ENCODE data around the gene SIRT1. TPM values are rescaled to one million over a fixed set of nuclear protein-coding genes. Genes with fewer than 3 reads are reported as not detected.

The SIRT1 gene
- total and polyA plus RNA-seq, 2 of the 4 experiments (the other 2 are of a cell fraction), result 9.5 to 12.9 TPM

GRCh38 chr10:67878133-67878532, 6.3 kb upstream of the SIRT1 start:
- H2AFZ ChIP-seq (replicated peaks; ENCODE audit: low read length, poor library complexity), result no peak overlapping the region
- H3K56ac ChIP-seq (ENCODE audit: extremely low read depth, insufficient read depth, low read length), result no peak overlapping the region
- no TSS peak for BruUV-seq (replicated peaks)
- H2BK5ac ChIP-seq (ENCODE audit: low read depth, low read length, poor library complexity, severe bottlenecking), result no peak overlapping the region
- TF ChIP-seq MXI1 (IDR thresholded peaks at IDR 0.05; ENCODE audit: borderline replicate concordance, low read depth, low read length) (no peak), USF2 (IDR thresholded peaks at IDR 0.05; ENCODE audit: low read depth, low read length) (no peak), RFX5 (IDR thresholded peaks at IDR 0.05; ENCODE audit: low read depth, low read length) (no peak), NFE2L2 (IDR thresholded peaks at IDR 0.05; ENCODE audit: low read depth, low read length) (no peak), FOS (IDR thresholded peaks at IDR 0.05; ENCODE audit: low read depth, low read length) (no peak), RCOR1 (IDR thresholded peaks at IDR 0.05; ENCODE audit: insufficient replicate concordance, low read length) (no peak), CTCF (conservative IDR thresholded peaks at IDR 0.05; ENCODE audit: low read depth, low read length) (no peak), RAD21 (IDR thresholded peaks at IDR 0.05; ENCODE audit: low read length) (no peak), POLR2A (IDR thresholded peaks at IDR 0.05; ENCODE audit: low read depth, low read length) (no peak), SMC3 (IDR thresholded peaks at IDR 0.05; ENCODE audit: low read depth, low read length) (no peak), MAFK (IDR thresholded peaks at IDR 0.05; ENCODE audit: low read depth, low read length) (no peak), MAZ (IDR thresholded peaks at IDR 0.05; ENCODE audit: borderline replicate concordance, low read depth, low read length) (no peak), BHLHE40 (IDR thresholded peaks at IDR 0.05; ENCODE audit: low read depth, low read length) (no peak), CHD1 (IDR thresholded peaks at IDR 0.05; ENCODE audit: low read depth, low read length) (no peak), ELK1 (IDR thresholded peaks at IDR 0.05; ENCODE audit: borderline replicate concordance, low read depth, low read length) (no peak), CEBPB (IDR thresholded peaks at IDR 0.05; ENCODE audit: low read depth, low read length) (no peak)
- no peaks in the 10 kb centered on the region for H3K36me3 ChIP-seq (ENCODE audit: control insufficient read depth, insufficient read depth, low read length)
- H3K9ac ChIP-seq (ENCODE audit: low read depth, low read length), result no peak overlapping the region
- no peaks in the 10 kb centered on the region for H3K9me3 ChIP-seq (ENCODE audit: control insufficient read depth, insufficient read depth, low read length)
- ChIA-PET POLR2A (ENCODE audit: unreplicated experiment) (no interaction called here), CTCF (no interaction called here)
- H4K20me1 ChIP-seq (ENCODE audit: insufficient read depth, low read length), result no peaks in the 10 kb centered on the region
- no peak overlapping the region for H2AK5ac ChIP-seq (ENCODE audit: low read depth, low read length)
- H4K91ac ChIP-seq (ENCODE audit: insufficient read depth, low read depth, low read length), result no peak overlapping the region
- no peaks in the 10 kb centered on the region for H3K9me1 ChIP-seq (ENCODE audit: insufficient read depth, low read length)
- H2AK9ac ChIP-seq (replicated peaks; ENCODE audit: low read depth, low read length, poor library complexity), result no peak overlapping the region
- no peak for DNase-seq
- no peak overlapping the region for H2BK120ac ChIP-seq (ENCODE audit: low read depth, low read length)
- H3K4me2 ChIP-seq (ENCODE audit: low read depth, low read length), result no peak overlapping the region
- H3K4ac ChIP-seq (ENCODE audit: low read depth, low read length), result no peak overlapping the region
- no peak overlapping the region for H3K18ac ChIP-seq (ENCODE audit: low read depth, low read length)
- intact Hi-C loops (cut with micrococcal nuclease) (no loop called here), in situ Hi-C loops (cut with MboI; ENCODE audit: low sequenced_read_pairs) (no loop called here), dilution Hi-C loops (cut with HindIII; ENCODE audit: low sequenced_read_pairs, unreplicated experiment) (no loop called here)
- H3K4me3 ChIP-seq (ENCODE audit: insufficient read depth, low read depth, low read length), result no peak overlapping the region
- H2BK15ac ChIP-seq (ENCODE audit: low read depth, low read length), result no peak overlapping the region
- ATAC-seq (ENCODE audit: low read depth), result no peak
- 94% methylated on average over 3 of the region's 7 CpGs; no CpG with 5 or more reads in 1 of the 2 experiments for WGBS, 2 experiments (ENCODE audit: extremely low coverage in 2 of 2, insufficient read length in 1 of 2)
- H4K5ac ChIP-seq (ENCODE audit: low read depth, low read length), result no peak overlapping the region
- no peaks in the 10 kb centered on the region for H3K79me1 ChIP-seq (ENCODE audit: low read depth in 1 of 2, low read length in 2 of 2)
- H4K8ac ChIP-seq (ENCODE audit: low read depth in 2 of 2, low read length in 2 of 2), result no peak overlapping the region
- no peaks in the 10 kb centered on the region for H3K4me1 ChIP-seq (ENCODE audit: control insufficient read depth, insufficient read depth, low read length)
- no peak overlapping the region for H3K14ac ChIP-seq (replicated peaks; ENCODE audit: low read depth, low read length)
- 0 out of 2 replicates have a peak, but pooled peaks cover 2% of the 10 kb centered on the region for H3K27me3 ChIP-seq (ENCODE audit: control insufficient read depth, insufficient read depth, low read length)
- no peak overlapping the region for H2BK20ac ChIP-seq (ENCODE audit: low read depth, low read length)
- no peak overlapping the region for H3K27ac ChIP-seq (ENCODE audit: insufficient read depth, low read length)
- H3K23ac ChIP-seq (ENCODE audit: low read depth, low read length), result no peak overlapping the region
